ENCODE results near the gene COL27A1. TPM values are rescaled to one million over a fixed set of nuclear protein-coding genes. Genes with fewer than 3 reads are reported as not detected.

COL27A1 gene
- polyA plus RNA-seq, 2 of the 4 experiments (the other 2 are of a cell fraction): 6.9 to 20.6 TPM

DNA sequence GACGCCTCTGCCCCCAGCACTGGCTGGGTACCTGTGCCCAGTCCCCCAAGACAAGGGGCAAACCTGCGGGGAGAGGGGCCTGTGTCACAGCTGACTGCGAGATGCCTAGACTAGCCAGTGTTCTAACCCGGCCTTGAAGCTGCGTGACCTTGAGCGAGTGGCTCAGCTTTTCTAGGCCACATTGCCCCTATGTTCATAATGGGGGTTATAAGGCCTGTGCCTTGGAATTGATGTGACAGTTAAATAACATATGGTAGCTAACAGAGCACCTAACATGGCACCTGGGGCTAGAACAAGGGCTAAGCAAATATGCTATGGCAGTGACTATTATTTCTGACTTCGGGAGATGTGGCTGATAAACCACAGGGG is 22.8 kb upstream of the COL27A1 start:
- WGBS (ENCODE audit: missing lambda C conversion rate): 94% methylated on average over 6 of the region's 7 CpGs
- ATAC-seq (no peak), FAIRE-seq (no peak), DNase-seq (ENCODE audit: low read depth in 1 of 2, low spot score in 1 of 2) (no peak)
- no peak overlapping the region; a peak in 1 of 6 replicates for H3K27ac ChIP-seq
- H3K4me2 ChIP-seq: no peak overlapping the region
- CTCF ChIA-PET: interaction anchor here (0.8 to 4.7 kb wide), 5 partner anchors 9 to 158 kb away, joined by 3 to 28 read pairs (median 10); no protein-coding TSS in a partner anchor
- TF ChIP-seq, protein P1, sequence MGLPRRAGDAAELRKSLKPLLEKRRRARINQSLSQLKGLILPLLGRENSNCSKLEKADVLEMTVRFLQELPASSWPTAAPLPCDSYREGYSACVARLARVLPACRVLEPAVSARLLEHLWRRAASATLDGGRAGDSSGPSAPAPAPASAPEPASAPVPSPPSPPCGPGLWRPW (IDR thresholded peaks at IDR 0.05): no peak
- no peak for TF ChIP-seq RFX5 (IDR thresholded peaks at IDR 0.05)
- TF ChIP-seq MAFK (IDR thresholded peaks at IDR 0.05; ENCODE audit: partially characterized antibody): no peak
- no peak for TF ChIP-seq ZFP36 (IDR thresholded peaks at IDR 0.05; ENCODE audit: borderline replicate concordance, partially characterized antibody)
- no peak for TF ChIP-seq KDM1A (IDR thresholded peaks at IDR 0.05; ENCODE audit: low read depth)
- TF ChIP-seq EP300 (IDR thresholded peaks at IDR 0.05): no peak
- TF ChIP-seq FOXS1 (CRISPR knock-in tag; IDR thresholded peaks at IDR 0.05): no peak
- no peak for TF ChIP-seq CBX2 (IDR thresholded peaks at IDR 0.05; ENCODE audit: borderline replicate concordance, low read depth)
- no peak for TF ChIP-seq GATA3 (IDR thresholded peaks at IDR 0.05; ENCODE audit: borderline replicate concordance)
- TF ChIP-seq RCOR1 (IDR thresholded peaks at IDR 0.05; ENCODE audit: low read depth, low read length): no peak
- no peak for TF ChIP-seq JUNB (IDR thresholded peaks at IDR 0.05)
- TF ChIP-seq HOXB5 (CRISPR knock-in tag; IDR thresholded peaks at IDR 0.05): no peak
- H3K4me3 ChIP-seq: no peak overlapping the region
- POLR2A ChIA-PET: no interaction called here
- H3K4me1 ChIP-seq: no peaks in the 10 kb centered on the region
- peaks cover 5% of the 10 kb centered on the region for H3K9me3 ChIP-seq

DNA sequence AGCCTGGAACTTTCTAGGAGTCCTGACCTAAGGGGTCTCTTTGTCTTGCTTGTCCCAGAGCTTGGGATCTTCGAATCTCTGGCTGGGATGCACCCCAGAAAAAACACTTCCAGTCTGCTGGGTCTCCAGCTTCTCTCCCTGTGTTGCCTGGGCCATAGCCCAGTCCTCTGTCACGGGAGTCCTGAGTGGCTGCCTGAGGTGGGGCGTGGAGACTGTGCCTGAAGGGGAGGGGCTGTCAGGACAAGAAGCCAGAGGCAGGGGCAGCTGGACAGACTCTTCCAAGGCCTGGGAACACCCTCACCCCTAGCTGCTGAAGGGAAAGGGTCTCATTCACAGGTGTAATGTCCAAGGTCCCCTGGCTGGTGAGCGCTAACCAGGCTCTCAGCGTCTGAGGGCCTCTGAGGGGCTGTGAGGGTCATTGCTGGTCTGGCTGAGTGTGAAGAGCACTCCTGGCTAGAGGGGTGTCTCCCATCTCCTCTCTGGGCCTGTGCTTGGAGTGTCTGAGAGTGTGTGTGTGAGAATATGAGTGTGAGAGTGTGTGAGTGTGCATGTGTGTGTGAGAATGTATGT is 20.4 kb upstream of the COL27A1 start:
- no peaks in the 10 kb centered on the region for H3K4me1 ChIP-seq
- H3K9me3 ChIP-seq: no peaks in the 10 kb centered on the region; the same call in 2 of the 3 replicates
- CTCF ChIA-PET: interaction anchor here (0.7 to 5.8 kb wide), 5 partner anchors 20 to 453 kb away, joined by 5 to 30 read pairs (median 9); partner anchors contain the start of gene COL27A1
- POLR2A ChIA-PET: no interaction called here
- no peak for DNase-seq (ENCODE audit: low read depth in 1 of 2, low spot score in 1 of 2)
- FAIRE-seq: no peak
- no peak overlapping the region for H3K27ac ChIP-seq
- TF ChIP-seq BHLHE40 (IDR thresholded peaks at IDR 0.05; ENCODE audit: low read depth, low read length) (no peak), GATA3 (IDR thresholded peaks at IDR 0.05; ENCODE audit: borderline replicate concordance) (no peak), EHMT2 (IDR thresholded peaks at IDR 0.05; ENCODE audit: low read depth) (no peak)
- TF ChIP-seq, protein P2, sequence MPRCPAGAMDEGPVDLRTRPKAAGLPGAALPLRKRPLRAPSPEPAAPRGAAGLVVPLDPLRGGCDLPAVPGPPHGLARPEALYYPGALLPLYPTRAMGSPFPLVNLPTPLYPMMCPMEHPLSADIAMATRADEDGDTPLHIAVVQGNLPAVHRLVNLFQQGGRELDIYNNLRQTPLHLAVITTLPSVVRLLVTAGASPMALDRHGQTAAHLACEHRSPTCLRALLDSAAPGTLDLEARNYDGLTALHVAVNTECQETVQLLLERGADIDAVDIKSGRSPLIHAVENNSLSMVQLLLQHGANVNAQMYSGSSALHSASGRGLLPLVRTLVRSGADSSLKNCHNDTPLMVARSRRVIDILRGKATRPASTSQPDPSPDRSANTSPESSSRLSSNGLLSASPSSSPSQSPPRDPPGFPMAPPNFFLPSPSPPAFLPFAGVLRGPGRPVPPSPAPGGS (IDR thresholded peaks at IDR 0.05): no peak
- peak; percentile 12 to 43; a peak in 3 of 6 replicates for ATAC-seq
- H3K4me2 ChIP-seq: no peak overlapping the region
- no peak overlapping the region for H3K4me3 ChIP-seq
- WGBS (ENCODE audit: missing lambda C conversion rate): 68% methylated on average over 5 of the region's 5 CpGs

DNA sequence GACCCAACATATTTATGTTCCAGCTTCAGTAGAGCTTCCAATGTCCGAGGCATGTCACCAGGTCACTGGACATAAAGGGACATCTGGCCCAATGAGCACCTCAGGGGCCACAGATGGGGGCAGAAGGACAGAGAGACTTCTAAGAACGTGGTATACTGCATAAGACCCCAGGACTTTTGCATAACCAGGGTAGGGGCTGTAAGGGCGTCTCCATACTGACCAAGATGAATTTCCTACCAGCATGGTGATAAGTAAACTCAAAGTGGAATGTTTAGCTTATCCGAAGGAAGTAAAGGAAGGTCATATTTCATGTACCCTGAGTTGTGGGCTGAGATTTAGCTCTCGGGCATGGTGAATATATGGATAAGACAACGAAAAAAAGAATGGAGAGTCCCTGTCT is 17.5 kb upstream of the COL27A1 start:
- TF ChIP-seq BHLHE40 (IDR thresholded peaks at IDR 0.05; ENCODE audit: low read depth, low read length): no peak
- no peak for TF ChIP-seq EHMT2 (IDR thresholded peaks at IDR 0.05; ENCODE audit: low read depth)
- no peak for TF ChIP-seq TFCP2L1 (CRISPR knock-in tag; IDR thresholded peaks at IDR 0.05)
- TF ChIP-seq, protein P3, sequence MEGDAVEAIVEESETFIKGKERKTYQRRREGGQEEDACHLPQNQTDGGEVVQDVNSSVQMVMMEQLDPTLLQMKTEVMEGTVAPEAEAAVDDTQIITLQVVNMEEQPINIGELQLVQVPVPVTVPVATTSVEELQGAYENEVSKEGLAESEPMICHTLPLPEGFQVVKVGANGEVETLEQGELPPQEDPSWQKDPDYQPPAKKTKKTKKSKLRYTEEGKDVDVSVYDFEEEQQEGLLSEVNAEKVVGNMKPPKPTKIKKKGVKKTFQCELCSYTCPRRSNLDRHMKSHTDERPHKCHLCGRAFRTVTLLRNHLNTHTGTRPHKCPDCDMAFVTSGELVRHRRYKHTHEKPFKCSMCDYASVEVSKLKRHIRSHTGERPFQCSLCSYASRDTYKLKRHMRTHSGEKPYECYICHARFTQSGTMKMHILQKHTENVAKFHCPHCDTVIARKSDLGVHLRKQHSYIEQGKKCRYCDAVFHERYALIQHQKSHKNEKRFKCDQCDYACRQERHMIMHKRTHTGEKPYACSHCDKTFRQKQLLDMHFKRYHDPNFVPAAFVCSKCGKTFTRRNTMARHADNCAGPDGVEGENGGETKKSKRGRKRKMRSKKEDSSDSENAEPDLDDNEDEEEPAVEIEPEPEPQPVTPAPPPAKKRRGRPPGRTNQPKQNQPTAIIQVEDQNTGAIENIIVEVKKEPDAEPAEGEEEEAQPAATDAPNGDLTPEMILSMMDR (IDR thresholded peaks at IDR 0.05): no peak
- TF ChIP-seq SREBF2 (IDR thresholded peaks at IDR 0.05): no peak
- TF ChIP-seq, protein P4, sequence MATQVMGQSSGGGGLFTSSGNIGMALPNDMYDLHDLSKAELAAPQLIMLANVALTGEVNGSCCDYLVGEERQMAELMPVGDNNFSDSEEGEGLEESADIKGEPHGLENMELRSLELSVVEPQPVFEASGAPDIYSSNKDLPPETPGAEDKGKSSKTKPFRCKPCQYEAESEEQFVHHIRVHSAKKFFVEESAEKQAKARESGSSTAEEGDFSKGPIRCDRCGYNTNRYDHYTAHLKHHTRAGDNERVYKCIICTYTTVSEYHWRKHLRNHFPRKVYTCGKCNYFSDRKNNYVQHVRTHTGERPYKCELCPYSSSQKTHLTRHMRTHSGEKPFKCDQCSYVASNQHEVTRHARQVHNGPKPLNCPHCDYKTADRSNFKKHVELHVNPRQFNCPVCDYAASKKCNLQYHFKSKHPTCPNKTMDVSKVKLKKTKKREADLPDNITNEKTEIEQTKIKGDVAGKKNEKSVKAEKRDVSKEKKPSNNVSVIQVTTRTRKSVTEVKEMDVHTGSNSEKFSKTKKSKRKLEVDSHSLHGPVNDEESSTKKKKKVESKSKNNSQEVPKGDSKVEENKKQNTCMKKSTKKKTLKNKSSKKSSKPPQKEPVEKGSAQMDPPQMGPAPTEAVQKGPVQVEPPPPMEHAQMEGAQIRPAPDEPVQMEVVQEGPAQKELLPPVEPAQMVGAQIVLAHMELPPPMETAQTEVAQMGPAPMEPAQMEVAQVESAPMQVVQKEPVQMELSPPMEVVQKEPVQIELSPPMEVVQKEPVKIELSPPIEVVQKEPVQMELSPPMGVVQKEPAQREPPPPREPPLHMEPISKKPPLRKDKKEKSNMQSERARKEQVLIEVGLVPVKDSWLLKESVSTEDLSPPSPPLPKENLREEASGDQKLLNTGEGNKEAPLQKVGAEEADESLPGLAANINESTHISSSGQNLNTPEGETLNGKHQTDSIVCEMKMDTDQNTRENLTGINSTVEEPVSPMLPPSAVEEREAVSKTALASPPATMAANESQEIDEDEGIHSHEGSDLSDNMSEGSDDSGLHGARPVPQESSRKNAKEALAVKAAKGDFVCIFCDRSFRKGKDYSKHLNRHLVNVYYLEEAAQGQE (IDR thresholded peaks at IDR 0.05): no peak
- no peak for TF ChIP-seq NFE2L2 (conservative IDR thresholded peaks at IDR 0.05; ENCODE audit: low read length)
- TF ChIP-seq CHD4 (IDR thresholded peaks at IDR 0.05; ENCODE audit: borderline replicate concordance): no peak
- no peak for TF ChIP-seq FOXS1 (CRISPR knock-in tag; IDR thresholded peaks at IDR 0.05)
- no peak for TF ChIP-seq FOSB (CRISPR knock-in tag; IDR thresholded peaks at IDR 0.05)
- TF ChIP-seq HEYL (CRISPR knock-in tag; IDR thresholded peaks at IDR 0.05): no peak
- TF ChIP-seq MAZ (IDR thresholded peaks at IDR 0.05; ENCODE audit: borderline replicate concordance, low read depth, low read length): no peak
- FAIRE-seq (no peak), ATAC-seq (no peak), DNase-seq (ENCODE audit: low read depth in 1 of 2, low spot score in 1 of 2) (no peak)
- no peaks in the 10 kb centered on the region; the same call in 2 of the 3 replicates for H3K9me3 ChIP-seq
- POLR2A ChIA-PET: no interaction called here
- no peak overlapping the region for H3K4me2 ChIP-seq
- no peak overlapping the region for H3K27ac ChIP-seq
- no peak overlapping the region for H3K4me3 ChIP-seq
- WGBS (ENCODE audit: missing lambda C conversion rate): 43% methylated on average over 6 of the region's 6 CpGs
- H3K4me1 ChIP-seq: 0 out of 3 replicates have a peak, but pooled peaks cover 7% of the 10 kb centered on the region
- CTCF ChIA-PET: interaction anchor here (1.4 to 11.7 kb wide), 4 partner anchors 9 to 153 kb away, joined by 3 to 96 read pairs (median 20); partner anchors contain the start of gene COL27A1

Measured in A549 (cell line).